ENCODE data around the gene SLC24A3.

Gene SLC24A3

DNA sequence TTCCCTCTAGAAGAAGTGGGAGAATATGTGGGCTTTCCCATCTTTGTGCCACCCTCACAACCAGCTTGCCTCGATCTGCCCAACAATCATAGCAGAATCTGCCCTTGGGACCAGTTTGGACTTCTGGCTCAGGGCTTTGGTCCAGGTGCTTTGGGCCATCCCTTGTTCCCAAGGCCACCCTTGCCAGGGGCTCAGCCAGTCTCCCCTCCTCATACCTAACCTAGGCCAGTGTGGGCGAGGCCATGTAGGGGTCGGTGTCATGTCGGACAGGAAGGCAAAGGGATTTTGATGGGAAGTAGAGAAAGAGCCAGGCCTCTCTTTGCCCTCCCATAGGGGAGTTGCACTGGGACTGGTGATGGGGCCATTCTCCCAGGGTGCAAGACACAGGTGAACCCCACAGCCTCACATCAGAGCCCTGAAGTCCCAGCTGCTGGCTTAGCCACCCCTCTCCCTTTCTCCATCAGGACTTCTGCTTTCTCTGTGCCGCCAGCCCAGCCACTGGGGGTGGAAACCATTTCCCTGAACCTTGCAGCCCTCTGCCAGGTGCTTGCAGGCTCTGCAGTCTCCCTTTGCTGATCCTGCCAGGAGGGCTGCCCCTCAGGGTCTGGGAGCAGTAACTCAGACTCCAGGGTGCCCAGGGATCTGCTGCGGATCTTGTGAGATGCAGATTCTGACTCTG, 60.7 kb downstream of the SLC24A3 start:
- no peak for DNase-seq

DNA sequence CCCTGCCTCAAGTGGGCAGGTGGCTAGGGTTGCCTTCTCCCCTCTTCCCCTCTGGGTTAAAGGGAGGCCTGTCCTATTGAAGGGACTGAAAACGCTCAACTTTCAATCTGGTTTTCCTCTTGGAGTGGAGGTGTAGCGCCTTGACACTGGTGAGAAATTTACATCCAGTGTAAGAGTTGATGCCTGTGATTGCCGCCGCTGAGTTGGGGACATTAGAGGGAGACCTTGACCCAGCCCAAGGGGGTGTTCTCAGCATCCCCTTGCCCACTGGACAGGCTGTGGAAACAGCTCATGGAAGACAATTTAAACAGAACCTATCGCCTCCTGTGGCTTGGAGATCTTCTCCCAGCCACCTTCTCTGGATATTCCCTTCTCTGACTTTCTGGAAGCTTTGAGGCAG, 61.6 kb downstream of the SLC24A3 start:
- no peak for DNase-seq

DNA sequence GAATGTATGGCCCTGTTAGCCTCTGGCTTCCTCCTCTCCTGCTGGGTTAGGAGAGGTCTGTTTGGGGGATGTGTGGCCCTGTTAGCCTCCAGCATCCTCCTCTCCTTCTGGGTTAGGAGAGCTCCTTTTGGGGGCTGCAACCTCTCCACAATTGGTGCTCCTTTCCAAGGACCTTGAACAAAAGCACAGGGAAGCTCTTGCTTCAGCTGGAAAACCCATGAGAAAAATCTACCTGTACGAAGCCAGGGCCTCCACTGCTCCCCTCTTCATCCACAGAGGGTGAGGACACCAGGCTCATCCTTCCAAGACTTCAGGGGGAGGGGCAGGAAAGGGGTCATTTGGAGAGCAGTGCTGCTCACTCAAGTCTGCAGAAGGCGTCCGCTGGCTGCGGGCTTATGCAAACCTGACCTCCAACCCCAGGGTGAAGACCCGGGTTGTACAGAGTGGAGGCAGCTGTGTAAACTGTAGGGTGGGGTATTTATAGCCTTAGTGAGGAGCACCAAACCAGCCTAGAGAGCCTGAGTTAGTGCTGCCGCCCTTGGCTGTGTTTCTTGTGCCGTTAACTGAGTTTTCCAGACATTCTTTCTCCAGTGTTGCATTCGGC, 62.1 kb downstream of the SLC24A3 start:
- DNase-seq, result no peak

GRCh38 chr20:19275038-19275629, 62.7 kb downstream of the SLC24A3 start:
- DNase-seq, result no peak

DNA sequence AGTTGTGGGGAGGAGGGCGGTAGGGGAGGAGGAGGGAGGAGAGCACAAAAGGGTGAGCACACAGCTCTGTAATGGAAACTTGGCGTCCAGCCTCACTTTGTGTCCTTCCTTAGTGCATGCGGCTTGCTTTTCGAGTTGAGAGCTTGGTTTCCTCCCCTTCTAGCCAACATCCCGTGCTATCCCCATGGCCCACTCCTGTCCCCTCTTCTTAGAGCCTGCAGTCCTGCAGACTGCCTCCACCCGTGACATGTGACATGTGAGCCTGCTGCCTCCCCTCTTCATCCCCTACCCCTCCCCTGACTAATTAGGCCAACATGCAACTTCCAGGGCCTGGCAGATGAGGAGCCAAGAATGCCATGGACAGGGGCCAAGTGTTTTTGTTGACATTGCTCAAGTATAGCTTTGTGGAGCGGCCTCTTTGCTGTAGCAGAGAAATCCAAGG, 63.2 kb downstream of the SLC24A3 start:
- DNase-seq, result no peak

GRCh38 chr20:19277381-19277780, 64.9 kb downstream of the SLC24A3 start:
- no peak for DNase-seq

DNA sequence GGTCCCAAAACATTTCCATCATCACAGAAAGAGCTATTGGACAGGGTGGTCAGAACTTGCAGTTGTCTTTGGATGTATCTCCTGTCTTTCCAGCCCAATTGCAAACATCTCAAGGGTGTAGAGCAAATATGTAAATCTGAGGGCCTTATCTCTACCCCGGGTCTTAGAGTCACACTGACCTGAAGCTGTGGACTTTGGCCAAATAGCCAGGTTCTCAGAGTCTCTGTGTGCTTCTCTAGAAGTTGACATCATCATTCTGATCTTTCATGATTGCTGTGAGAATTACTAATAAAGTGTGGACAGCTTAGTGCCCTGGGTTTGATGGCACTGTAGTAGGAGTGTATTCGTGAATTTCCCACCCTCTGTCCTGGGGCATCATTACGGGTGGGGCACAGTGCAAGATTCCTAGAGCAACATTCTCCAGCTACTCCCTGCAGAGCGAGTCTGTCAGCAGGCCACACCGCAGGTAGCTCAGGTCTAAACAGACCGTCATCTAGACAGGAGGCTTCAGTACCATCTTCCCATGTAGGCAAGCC, 71.1 kb downstream of the SLC24A3 start:
- DNase-seq, result no peak

DNA sequence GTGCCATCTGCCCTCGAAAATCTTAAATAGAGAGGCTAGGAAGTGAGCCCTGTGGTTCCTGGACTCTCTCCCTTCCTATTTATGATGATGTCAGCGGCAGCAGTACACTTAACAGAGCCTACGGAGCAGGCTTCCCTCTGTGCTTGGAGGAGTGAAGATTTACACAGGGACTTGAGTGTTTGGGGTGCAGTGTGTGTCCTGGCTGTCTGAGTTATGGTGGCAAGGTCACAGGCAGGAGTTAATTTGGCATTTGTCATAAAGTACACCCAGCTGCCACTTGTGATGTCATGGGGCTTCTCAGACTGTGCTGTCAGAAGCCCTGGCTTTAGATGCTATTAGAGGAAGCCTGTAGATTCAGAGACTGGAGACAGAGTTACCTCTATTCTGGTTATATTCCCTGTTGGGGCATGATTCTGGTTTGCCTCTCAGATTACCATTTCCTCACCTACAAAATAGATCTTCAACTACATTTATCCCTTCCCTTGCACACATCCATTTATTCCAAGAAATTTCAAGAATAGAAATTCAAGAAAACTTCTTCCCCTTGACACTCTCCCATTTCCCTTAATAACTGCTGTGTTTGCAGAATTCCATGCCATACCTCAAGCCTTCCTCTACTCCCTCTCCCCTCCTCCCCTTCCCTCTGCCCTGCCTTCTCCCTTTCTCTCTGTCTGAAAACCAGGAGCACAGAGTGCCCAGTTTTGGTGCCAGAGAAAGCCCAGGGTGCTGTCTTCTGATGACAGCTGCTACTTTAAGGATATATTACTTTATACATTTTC, 72.1 kb downstream of the SLC24A3 start:
- no peak for DNase-seq

DNA sequence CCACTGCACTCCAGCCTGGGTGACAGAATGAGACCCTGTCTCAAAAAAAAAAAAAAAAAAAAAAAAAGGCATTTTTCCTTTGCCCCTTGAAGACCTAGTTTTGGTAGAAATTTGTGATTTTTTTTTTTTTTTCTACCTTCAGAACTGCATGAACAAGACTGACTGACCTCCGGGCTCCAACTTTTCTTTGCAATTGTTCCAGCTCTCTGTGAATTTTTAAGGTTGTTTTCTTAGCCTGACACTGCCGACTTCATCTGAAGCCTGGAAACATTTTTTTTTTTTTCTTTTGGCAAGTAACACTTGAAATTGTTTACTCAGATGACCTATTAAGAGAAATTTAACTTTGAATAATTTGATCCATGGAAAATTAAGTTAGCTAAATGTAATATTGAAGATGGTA, 73.0 kb downstream of the SLC24A3 start:
- no peak for DNase-seq

- no peak for DNase-seq
Observed at GRCh38 chr20:19288061-19288460, 75.6 kb downstream of the SLC24A3 start.

GRCh38 chr20:19288636-19289035, 76.2 kb downstream of the SLC24A3 start:
- no peak for DNase-seq

- no peak for DNase-seq
Observed at GRCh38 chr20:19289451-19289850, 77.0 kb downstream of the SLC24A3 start.

DNA sequence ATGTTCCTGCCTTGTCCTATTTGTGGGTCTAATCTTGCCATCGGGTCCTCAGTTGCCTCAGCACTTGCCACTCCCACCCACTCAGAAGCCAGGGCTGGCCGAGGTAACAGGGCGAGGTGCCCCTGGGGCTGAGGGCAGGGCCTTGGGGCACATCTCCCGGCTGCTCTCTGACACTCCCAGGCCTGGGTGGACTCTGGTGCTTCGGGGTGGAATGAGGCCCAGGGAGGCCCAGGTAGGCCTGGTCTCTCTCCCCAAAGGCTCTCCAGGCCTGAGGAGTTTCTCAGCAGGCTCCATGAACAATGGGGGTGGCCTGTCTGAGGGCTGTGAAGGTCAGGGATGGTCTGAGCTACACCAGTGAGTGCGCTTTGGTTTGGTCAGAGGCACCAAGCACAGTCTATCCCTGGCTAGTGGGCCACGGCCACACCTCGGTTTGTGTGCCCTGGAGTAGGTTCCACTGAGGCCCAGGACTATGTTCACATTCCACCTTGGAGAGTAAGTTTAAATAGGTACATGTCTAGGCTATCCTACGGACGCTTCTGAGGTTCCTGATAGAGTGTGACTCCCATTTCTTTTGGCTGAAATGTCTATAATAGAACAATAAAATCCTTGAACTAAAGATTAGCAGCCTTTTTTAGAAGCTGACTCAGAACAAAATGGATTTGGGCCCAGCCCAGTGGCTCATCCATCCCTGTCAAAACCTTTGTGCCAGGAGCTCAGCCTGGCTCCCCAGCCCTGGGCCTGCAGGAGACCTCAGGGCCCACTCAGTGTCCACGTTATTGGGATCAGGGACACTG, 78.8 kb downstream of the SLC24A3 start:
- DNase-seq, result no peak

DNA sequence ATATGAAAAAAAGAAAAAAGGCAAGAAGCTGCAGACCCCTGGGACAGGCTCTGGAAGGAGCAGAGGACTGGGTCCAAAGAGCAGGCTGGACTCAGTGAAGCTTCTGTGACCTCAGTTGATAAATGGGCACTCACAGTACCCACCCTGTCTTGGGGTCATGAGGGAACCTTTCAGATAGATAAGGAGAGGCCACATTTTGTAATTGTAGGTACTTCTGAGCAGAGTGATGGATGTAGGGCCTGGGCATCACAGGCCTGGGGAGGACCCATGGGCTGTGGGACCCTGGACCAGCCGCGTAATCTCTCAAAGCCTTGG, 79.3 kb downstream of the SLC24A3 start:
- no peak for DNase-seq

- DNase-seq, result no peak
Observed at GRCh38 chr20:19292254-19292653, 79.8 kb downstream of the SLC24A3 start.

DNA sequence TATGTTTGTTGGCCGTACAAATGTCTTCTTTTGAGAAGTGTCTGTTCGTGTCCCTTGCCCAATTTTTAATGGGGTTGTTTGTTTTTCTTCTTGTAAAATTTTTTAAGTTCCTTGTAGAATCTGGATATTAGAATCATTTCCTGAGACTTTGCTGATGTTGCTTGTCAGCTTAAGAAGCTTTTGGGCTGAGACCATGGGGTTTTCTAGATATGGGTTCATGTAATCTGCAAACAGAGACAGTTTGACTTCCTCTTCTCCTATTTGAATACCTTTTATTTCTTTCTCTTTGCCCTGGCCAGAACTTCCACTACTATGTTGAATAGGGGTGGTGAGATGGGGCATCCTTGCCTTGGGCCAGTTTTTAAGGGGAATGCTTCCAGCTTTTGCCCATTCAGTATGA, 82.6 kb downstream of the SLC24A3 start:
- DNase-seq, result no peak

DNA sequence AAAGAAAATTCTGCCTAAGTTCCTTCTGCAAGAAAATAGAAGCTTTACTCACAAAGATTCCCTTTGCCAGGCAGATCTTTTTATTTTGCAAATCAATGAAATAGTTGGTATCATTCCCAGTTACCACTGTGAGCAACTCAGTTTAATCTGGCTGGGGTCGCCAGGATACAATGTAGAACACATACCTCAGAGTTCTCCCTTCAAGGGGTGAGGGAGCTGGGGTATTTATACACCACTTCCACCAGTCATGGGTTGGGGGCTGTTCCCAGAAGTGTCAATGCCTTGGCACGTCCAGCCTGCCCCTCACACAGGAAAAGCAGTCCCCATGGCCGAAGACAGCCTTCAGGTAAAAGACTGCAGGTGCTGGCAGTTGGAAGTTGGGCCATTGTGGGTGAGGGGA, 86.2 kb downstream of the SLC24A3 start:
- no peak for DNase-seq

GRCh38 chr20:19300395-19300794, 88.0 kb downstream of the SLC24A3 start:
- DNase-seq, result no peak

GRCh38 chr20:19301142-19301541, 88.7 kb downstream of the SLC24A3 start:
- no peak for DNase-seq

DNA sequence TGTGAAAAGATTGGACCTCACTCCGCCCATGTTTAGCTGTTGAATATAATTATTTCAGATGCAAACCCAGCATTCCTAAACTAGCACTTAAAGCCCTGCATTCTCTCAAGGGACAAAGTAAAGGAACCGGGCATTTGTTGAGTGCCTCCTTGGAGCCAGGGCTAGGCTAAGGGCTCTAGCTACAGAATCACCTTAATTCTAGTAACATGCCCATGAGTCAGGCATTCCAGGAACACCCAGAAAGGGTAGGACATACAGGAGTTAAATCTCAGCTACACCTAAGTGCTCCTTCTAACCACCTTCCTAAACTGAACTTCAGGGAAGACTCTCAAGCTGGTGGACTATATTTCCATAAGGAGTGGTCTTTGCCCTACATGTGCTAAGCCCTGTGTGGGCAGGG, 89.4 kb downstream of the SLC24A3 start:
- no peak for DNase-seq

DNA sequence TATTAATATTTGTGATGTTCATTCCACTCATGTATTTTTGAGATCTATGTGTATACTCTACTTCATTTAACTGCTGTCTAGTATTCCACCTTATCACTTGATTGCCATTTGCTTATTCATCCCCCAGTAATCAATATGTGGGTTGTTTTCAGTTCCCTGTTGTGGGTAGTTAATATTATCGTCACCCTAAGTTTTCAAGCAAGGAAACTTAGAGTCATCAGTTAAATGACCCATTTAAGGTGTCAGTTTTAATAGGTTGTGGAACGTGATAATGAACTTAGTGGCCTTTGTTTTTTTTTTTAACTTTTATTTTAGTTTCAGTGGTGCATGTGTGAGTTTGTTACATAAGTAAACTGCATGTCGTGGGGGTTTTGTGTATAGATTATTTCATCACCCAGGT, 90.3 kb downstream of the SLC24A3 start:
- no peak for DNase-seq

DNA sequence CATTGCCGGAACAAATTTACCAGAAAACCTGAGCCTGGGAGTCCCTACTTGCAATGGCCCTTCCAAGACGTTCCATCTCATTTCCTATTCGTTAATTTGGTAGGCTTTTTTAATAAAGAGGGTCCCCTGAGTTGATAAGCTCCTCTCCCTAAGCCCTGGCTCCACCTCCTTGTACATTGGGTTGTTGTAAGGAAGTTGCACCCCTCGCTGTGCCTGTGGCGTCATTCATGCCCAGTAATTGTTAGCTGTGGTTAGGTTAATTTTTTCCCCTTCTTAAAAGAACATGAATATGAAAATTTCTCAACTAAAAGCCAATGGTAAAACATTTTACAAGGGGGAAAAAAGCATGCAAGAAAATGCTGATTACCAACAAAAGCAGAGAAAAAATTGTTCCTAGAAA, 91.9 kb downstream of the SLC24A3 start:
- DNase-seq, result no peak

- DNase-seq, result no peak
Observed at GRCh38 chr20:19304886-19305415, 92.5 kb downstream of the SLC24A3 start.

Data from KG1 (cell line).